BLaER1 (cell line): ENCODE measurements around the gene ANKRD6.
"Not testable (repeated sequence)": the region's sequence is repeated elsewhere in the genome, so short reads cannot be mapped to it uniquely, and the experiment has no call there.

Experiments used
- H3K27ac ChIP-seq: shearing (Covaris generic); formaldehyde crosslinking; 2 replicates; pipeline ENCODE4 v1.8.1; 2022
- H3K27me3 ChIP-seq: shearing (Covaris generic); formaldehyde crosslinking; 2 replicates; pipeline ENCODE4 v1.8.1; 2022
- H3K36me3 ChIP-seq: shearing (Covaris generic); formaldehyde crosslinking; 2 replicates; pipeline ENCODE4 v1.8.1; 2022
- H3K4me1 ChIP-seq: shearing (Covaris generic); formaldehyde crosslinking; 2 replicates; pipeline ENCODE4 v1.8.1; 2022
- H3K4me2 ChIP-seq: shearing (Covaris generic); formaldehyde crosslinking; 2 replicates; pipeline ENCODE4 v1.8.1; 2022
- H3K4me3 ChIP-seq: shearing (Covaris generic); formaldehyde crosslinking; 2 replicates; pipeline ENCODE4 v1.8.1; 2022
- H3K9ac ChIP-seq: shearing (Covaris generic); formaldehyde crosslinking; 2 replicates; pipeline ENCODE4 v1.8.1; 2022
- H3K9me3 ChIP-seq: shearing (Covaris generic); formaldehyde crosslinking; 2 replicates; pipeline ENCODE4 v1.8.1; 2022
- H4K20me1 ChIP-seq: shearing (Covaris generic); formaldehyde crosslinking; 2 replicates; pipeline ENCODE4 v1.8.1; 2022
- Cebpa-rat ChIP-seq: shearing (Covaris generic); IDR thresholded peaks from 2 replicates; pipeline ENCODE4 v1.8.1; 2022

The ANKRD6 gene

DNA sequence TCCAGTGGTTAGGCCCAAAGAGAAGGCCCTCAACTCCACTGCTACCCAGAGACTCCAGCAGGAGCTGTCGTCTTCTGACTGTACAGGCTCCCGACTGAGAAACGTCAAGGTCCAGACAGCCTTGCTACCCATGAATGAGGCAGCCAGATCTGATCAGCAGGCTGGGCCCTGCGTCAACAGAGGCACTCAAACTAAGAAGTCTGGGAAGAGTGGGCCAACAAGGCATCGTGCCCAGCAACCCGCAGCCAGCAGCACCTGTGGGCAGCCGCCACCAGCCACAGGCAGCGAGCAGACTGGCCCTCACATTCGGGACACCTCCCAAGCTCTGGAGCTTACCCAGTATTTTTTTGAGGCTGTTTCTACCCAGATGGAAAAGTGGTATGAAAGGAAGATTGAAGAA is 197.5 kb downstream of the ANKRD6 start:
- Histone ChIP-seq H3K4me3 (no peak overlapping the region), H3K27ac (no peak overlapping the region), H3K9me3 (no peaks in the 10 kb centered on the region), H3K36me3 (no peaks in the 10 kb centered on the region), H3K4me1 (no peaks in the 10 kb centered on the region), H3K9ac (no peak overlapping the region), H3K4me2 (no peak overlapping the region), H3K27me3 (no peaks in the 10 kb centered on the region), H4K20me1 (no peaks in the 10 kb centered on the region)
- TF ChIP-seq Cebpa-rat: no peak

GRCh38 chr6:89636412-89636811 is 203.5 kb downstream of the ANKRD6 start:
- not testable (repeated sequence) for H3K36me3 ChIP-seq, H3K4me2 ChIP-seq

DNA sequence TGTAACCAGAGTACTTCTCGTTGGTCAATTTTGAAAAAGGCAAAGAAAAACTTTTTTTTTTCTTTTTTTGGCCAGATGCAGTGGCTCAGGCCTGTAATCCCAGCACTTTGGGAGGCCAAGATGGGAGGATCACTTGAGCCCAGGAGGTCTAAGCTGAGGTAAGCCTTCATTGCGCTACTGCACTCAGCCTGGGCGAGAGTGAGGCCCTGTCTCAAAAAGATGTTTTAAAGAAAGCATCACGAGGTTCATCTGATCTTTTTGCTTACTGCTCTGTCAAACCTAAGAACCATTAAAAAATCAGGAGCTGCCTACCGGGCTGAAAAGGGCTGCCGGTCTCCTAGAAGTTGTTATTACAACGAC is 205.0 kb downstream of the ANKRD6 start:
- Histone ChIP-seq H4K20me1 (no peaks in the 10 kb centered on the region), H3K9me3 (no peaks in the 10 kb centered on the region), H3K4me2 (peak overlapping the region; percentile 80), H3K27ac (peak overlapping the region; percentile 77; the same call in 1 of the 2 replicates), H3K4me3 (peak overlapping the region; percentile 70), H3K36me3 (peaks cover 10% of the 10 kb centered on the region), H3K4me1 (peaks cover 15% of the 10 kb centered on the region), H3K9ac (peak overlapping the region; percentile 79), H3K27me3 (no peaks in the 10 kb centered on the region)
- TF ChIP-seq Cebpa-rat: no peak

More at GRCh38 chr6:89636412-89636811, 203.5 kb downstream of the ANKRD6 start:
- H4K20me1 ChIP-seq, H3K27ac ChIP-seq, H3K9ac ChIP-seq, H3K4me3 ChIP-seq, H3K9me3 ChIP-seq, H3K27me3 ChIP-seq: not testable (repeated sequence)
- peaks cover 15% of the 10 kb centered on the region for H3K4me1 ChIP-seq

DNA sequence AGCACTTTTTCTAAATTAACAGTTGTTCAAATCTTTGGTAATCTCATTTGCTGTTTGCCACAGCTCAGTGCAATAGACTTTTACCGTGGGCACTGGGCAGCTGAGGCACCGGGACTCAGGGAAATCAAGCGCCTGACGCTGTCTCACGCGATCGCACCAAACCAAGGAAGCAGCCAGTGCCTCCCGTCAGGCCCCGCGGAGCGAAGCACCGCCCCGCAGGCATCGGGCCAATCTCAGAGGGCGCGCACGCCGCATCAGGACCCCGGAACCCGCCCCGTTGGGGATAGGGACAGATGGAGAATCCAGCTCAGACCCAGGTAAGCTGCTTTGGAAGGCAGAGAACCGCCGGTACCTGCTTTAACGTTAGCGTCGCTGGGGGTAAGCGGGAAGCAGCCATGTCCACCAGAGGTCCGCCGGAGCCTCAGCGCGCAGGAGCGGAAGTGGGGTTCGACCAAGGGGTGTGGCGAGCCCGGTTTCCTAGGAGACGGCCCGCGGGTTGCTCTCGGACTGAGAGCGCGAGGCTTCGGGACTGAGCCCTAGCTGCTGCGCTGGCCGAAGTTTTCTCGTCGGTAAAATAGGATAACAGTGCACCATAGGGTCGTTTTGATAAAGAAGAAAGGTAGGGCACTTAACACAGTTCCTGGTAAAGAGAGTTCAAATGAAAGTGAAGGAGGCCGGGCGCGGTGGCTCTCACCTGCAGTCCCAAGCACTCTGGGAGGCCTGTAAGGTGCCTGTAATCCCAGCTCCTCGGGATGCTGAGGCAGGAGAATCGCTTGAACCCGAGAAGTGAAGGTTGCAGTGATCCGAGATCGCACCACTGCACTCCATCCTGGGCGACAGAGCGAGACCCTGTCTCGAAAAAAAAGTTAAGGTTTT is 205.6 kb downstream of the ANKRD6 start, which contains the start of gene LYRM2:
Gene LYRM2, minus strand, starts transcription at position 428 of the 876 bp plus-strand sequence. Its CDS starts 31 bp downstream, at position 397.
- H3K4me2 ChIP-seq: peak within 1 kb of the TSS; percentile 80

DNA sequence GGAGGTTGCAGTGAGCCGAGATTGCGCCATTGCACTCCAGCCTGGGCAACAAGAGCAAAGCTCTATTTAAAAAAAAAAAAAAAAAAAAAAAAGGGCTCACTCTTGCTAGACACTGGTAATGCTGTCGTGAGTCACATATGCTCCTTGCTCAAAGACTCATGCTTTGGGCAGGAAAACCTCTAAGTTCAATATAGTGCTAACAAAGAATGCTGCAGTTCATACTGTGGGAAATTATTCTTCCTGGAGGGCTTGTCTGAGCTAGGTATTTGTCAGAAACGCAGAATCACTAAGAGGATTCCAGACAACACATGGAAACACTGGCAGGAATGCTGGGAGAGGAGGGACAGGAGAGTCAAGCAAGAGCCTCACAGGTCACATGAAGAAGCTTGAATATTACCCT is 207.9 kb downstream of the ANKRD6 start:
- H3K27me3 ChIP-seq: no peaks in the 10 kb centered on the region
- peaks cover 15% of the 10 kb centered on the region for H3K4me1 ChIP-seq
- no peak overlapping the region for H3K27ac ChIP-seq
- no peak overlapping the region for H3K9ac ChIP-seq
- peaks cover 34% of the 10 kb centered on the region for H3K36me3 ChIP-seq
- H3K9me3 ChIP-seq: no peaks in the 10 kb centered on the region
- H3K4me3 ChIP-seq: no peak overlapping the region
- no peak for TF ChIP-seq Cebpa-rat
- H3K4me2 ChIP-seq: no peak overlapping the region
- no peaks in the 10 kb centered on the region for H4K20me1 ChIP-seq

More for the DNA sequence above, 205.6 kb downstream of the ANKRD6 start, which contains the start of gene LYRM2:
- Histone ChIP-seq H3K27ac (peak within 1 kb of the TSS; percentile 77), H3K9me3 (no peaks in the 10 kb centered on the region), H3K36me3 (peaks cover 16% of the 10 kb centered on the region), H4K20me1 (no peaks in the 10 kb centered on the region), H3K4me1 (peaks cover 15% of the 10 kb centered on the region), H3K27me3 (no peaks in the 10 kb centered on the region), H3K9ac (peak within 1 kb of the TSS; percentile 79), H3K4me3 (peak within 1 kb of the TSS; percentile 70)
- no peak for TF ChIP-seq Cebpa-rat

DNA sequence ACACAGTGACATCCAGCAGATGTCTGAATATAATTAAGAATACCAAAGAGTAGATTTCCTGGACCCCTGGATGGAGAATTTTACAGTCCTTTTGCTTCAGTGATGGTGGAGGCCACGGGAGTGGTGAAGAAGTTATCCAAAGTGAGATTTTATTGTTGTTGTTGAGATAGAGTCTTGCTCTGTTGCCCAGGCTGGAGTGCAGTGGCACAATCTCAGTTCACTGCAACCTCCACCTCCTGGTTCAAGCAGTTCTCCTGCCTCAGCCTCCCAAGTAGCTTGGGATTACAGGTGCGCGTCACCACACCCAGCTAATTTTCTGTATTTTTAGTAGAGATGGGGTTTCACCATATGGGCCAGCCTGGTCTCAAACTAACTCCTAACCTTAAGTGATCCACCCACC is 208.6 kb downstream of the ANKRD6 start:
- H3K9ac ChIP-seq, H3K27ac ChIP-seq, H3K4me3 ChIP-seq, H4K20me1 ChIP-seq, H3K27me3 ChIP-seq, H3K9me3 ChIP-seq, H3K4me2 ChIP-seq: not testable (repeated sequence)
- peaks cover 15% of the 10 kb centered on the region for H3K4me1 ChIP-seq
- peaks cover 32% of the 10 kb centered on the region for H3K36me3 ChIP-seq

GRCh38 chr6:89642956-89643355 is 210.0 kb downstream of the ANKRD6 start:
- no peak for TF ChIP-seq Cebpa-rat
- H3K4me1 ChIP-seq: peaks cover 9% of the 10 kb centered on the region

DNA sequence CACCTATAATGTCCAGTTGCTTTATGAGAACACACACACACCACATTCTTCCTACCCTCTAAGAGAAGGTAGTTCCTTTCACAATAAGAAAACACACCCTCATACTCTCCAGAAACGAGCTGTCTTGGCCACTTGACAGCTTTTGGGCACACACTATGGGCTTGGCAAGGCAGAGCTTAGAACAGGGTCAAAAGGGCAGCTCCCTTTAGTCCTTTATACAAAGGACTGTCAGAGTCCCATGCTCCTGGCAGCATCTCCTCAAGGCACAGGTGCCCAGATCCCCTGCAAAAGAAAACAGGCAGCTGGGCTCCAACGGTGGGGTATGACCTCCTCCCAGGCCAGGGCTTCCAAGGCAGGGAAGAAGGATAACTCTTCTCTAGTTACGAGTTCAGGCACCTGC is 210.5 kb downstream of the ANKRD6 start:
- no peak overlapping the region for H3K27ac ChIP-seq
- H3K4me1 ChIP-seq: peaks cover 8% of the 10 kb centered on the region
- H3K4me3 ChIP-seq: no peak overlapping the region
- H3K9ac ChIP-seq: no peak overlapping the region
- no peak for TF ChIP-seq Cebpa-rat
- peaks cover 49% of the 10 kb centered on the region for H3K36me3 ChIP-seq
- no peaks in the 10 kb centered on the region for H4K20me1 ChIP-seq
- H3K27me3 ChIP-seq: no peaks in the 10 kb centered on the region
- no peak overlapping the region for H3K4me2 ChIP-seq
- H3K9me3 ChIP-seq: no peaks in the 10 kb centered on the region

More at GRCh38 chr6:89642956-89643355, 210.0 kb downstream of the ANKRD6 start:
- Histone ChIP-seq H3K4me3 (no peak overlapping the region), H3K27me3 (no peaks in the 10 kb centered on the region), H3K9me3 (no peaks in the 10 kb centered on the region), H3K4me2 (no peak overlapping the region), H3K36me3 (peaks cover 44% of the 10 kb centered on the region), H4K20me1 (no peaks in the 10 kb centered on the region), H3K27ac (no peak overlapping the region), H3K9ac (no peak overlapping the region)

GRCh38 chr6:89644864-89645263 is 211.9 kb downstream of the ANKRD6 start:
- H3K4me3 ChIP-seq: no peak overlapping the region
- no peaks in the 10 kb centered on the region for H4K20me1 ChIP-seq
- H3K27ac ChIP-seq: no peak overlapping the region
- H3K36me3 ChIP-seq: peaks cover 56% of the 10 kb centered on the region
- no peak for TF ChIP-seq Cebpa-rat
- no peak overlapping the region for H3K9ac ChIP-seq
- no peaks in the 10 kb centered on the region for H3K4me1 ChIP-seq
- no peaks in the 10 kb centered on the region for H3K27me3 ChIP-seq
- no peak overlapping the region for H3K4me2 ChIP-seq
- H3K9me3 ChIP-seq: no peaks in the 10 kb centered on the region

DNA sequence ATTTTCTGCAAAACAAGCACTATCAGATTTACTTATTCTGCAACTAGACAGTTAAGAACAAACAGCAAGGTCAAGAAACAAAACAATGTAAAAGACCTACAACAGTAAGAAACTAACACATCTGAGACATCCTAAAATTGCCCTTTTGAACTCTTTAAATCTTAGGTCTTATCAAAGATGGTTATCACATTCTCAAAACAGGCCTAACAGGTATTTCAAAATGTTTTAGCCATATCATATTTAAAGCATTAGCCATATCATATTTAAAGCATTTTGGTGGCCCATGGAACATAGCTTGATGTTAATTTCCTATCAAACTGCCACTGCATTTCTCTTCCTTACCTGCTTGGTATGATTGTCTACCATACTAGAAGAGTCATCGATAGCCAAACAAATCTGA is 216.7 kb downstream of the ANKRD6 start:
- H3K36me3 ChIP-seq: peaks cover 76% of the 10 kb centered on the region
- no peak overlapping the region for H3K4me2 ChIP-seq
- no peak overlapping the region for H3K27ac ChIP-seq
- no peaks in the 10 kb centered on the region for H3K4me1 ChIP-seq
- H3K27me3 ChIP-seq: no peaks in the 10 kb centered on the region
- no peak overlapping the region for H3K4me3 ChIP-seq
- no peaks in the 10 kb centered on the region for H3K9me3 ChIP-seq
- no peak for TF ChIP-seq Cebpa-rat
- no peak overlapping the region for H3K9ac ChIP-seq
- H4K20me1 ChIP-seq: no peaks in the 10 kb centered on the region
